HepG2 (cell line): ENCODE data around the gene CTNNA3. TPM values are rescaled to one million over a fixed set of nuclear protein-coding genes. Genes with fewer than 3 reads are reported as not detected.

Experiments used
- ATAC-seq: fragments of 200-7000 bp; cut with Tn5 transposase; 3 replicates; pipeline ENCODE4 v1.9.1; 2020; ENCODE audit warnings: mild to moderate bottlenecking, moderate library complexity
- BruUV-seq: library from RNA; stranded (reverse); fragments of 400-500 nt; replicated peaks from 2 replicates; lab custom pipeline; 2021; lab: Mats Ljungman, UMichigan
- CTCF ChIA-PET: fragments of 300-600 bp; formaldehyde crosslinking; extraction: SDS; loops from one replicate; lab custom pipeline; 2021; ENCODE audit warnings: low total read pairs, inconsistent platforms, low intra/inter-chr PET ratio; lab: Yijun Ruan, JAX
- POLR2A ChIA-PET: fragments of 350-600 bp; sonication (Branson Sonifier 250); formaldehyde crosslinking; loops from one replicate; lab custom pipeline; 2020; ENCODE audit warnings: antibody characterized with exemption, inconsistent platforms; lab: Yijun Ruan, JAX
- DNase-seq: peaks from one replicate; pipeline ENCODE4 v3.0.0-alpha.2; 2015; ENCODE audit warnings: low spot score
- FAIRE-seq: peaks from 3 replicates; lab custom pipeline; 2011; peaks lifted over from hg19 to GRCh38; lab: Jason Lieb, UNC
- H2AFZ ChIP-seq: one replicate; pipeline ENCODE4 v1.6.1; 2011; ENCODE audit warnings: low read length, inconsistent platforms
- H3K27ac ChIP-seq: fragments of 300-600 bp; 3 replicates; pipeline ENCODE4 v1.8.0; 2011; ENCODE audit warnings: mixed run types, mild to moderate bottlenecking, mixed read lengths, low read length, inconsistent platforms; ENCODE audit not compliant: insufficient read depth; ENCODE audit errors: extremely low read length
- H3K27me3 ChIP-seq, 2 experiments: fragments of 200-600 bp in 1 of 2; 2 replicates in 1 of 2; 3 replicates in 1 of 2; pipeline versions ENCODE4 v1.6.0 to v1.8.0; 2011; ENCODE audit warnings: low read length in 2 of 2, mild to moderate bottlenecking in 2 of 2, moderate library complexity in 2 of 2, inconsistent platforms in 1 of 2; ENCODE audit not compliant: insufficient read depth in 2 of 2, control insufficient read depth in 1 of 2
- H3K36me3 ChIP-seq, 2 experiments: fragments of 200-600 bp in 1 of 2; replicated peaks in 1 of 2; 2 replicates in 1 of 2; 3 replicates in 1 of 2; pipeline versions ENCODE4 v1.5.1 to v1.8.0; 2011; ENCODE audit warnings: low read length in 2 of 2, inconsistent platforms in 1 of 2; ENCODE audit not compliant: insufficient read depth in 2 of 2, control insufficient read depth in 1 of 2
- H3K4me1 ChIP-seq: 2 replicates; pipeline ENCODE4 v1.5.1; 2012; ENCODE audit warnings: low read length, inconsistent platforms; ENCODE audit not compliant: insufficient read depth
- H3K4me2 ChIP-seq: 2 replicates; pipeline ENCODE4 v1.6.0; 2011; ENCODE audit warnings: low read depth, low read length, inconsistent platforms
- H3K4me3 ChIP-seq, 3 experiments: fragments of 200-600 bp in 1 of 3; sonication (generic), shearing (Covaris generic) in 1 of 3; replicated peaks in 1 of 3; 2 replicates each; pipeline ENCODE4 v1.5.1; 2011 to 2016; ENCODE audit warnings: low read length in 3 of 3, inconsistent platforms in 2 of 3, low read depth in 2 of 3, mild to moderate bottlenecking in 2 of 3, control low read depth in 1 of 3, mixed read lengths in 1 of 3; ENCODE audit not compliant: insufficient read depth in 1 of 3
- H3K79me2 ChIP-seq: one replicate; pipeline ENCODE4 v1.6.1; 2011; ENCODE audit warnings: low read length, inconsistent platforms; ENCODE audit not compliant: insufficient read depth
- H3K9ac ChIP-seq: 2 replicates; pipeline ENCODE4 v1.6.0; 2011; ENCODE audit warnings: mild to moderate bottlenecking, low read depth, low read length, inconsistent platforms; ENCODE audit not compliant: insufficient read depth
- H3K9me3 ChIP-seq: 2 replicates; pipeline ENCODE4 v1.5.1; 2012; ENCODE audit warnings: mild to moderate bottlenecking, low read length
- H4K20me1 ChIP-seq: 2 replicates; pipeline ENCODE4 v1.6.0; 2011; ENCODE audit warnings: inconsistent platforms, mild to moderate bottlenecking, low read length, moderate library complexity; ENCODE audit not compliant: insufficient read depth
- CBFB ChIP-seq: sonication (generic); formaldehyde crosslinking; IDR thresholded peaks from 2 replicates; pipeline ENCODE4 v1.4.0; 2020; ENCODE audit warnings: missing genetic modification reagents
- EEA1 ChIP-seq: sonication (generic); formaldehyde crosslinking; IDR thresholded peaks from 2 replicates; pipeline ENCODE4 v1.5.1; 2020; ENCODE audit warnings: mild to moderate bottlenecking, missing genetic modification reagents, borderline replicate concordance
- FOXC1 ChIP-seq: sonication (generic); formaldehyde crosslinking; IDR thresholded peaks from 2 replicates; pipeline ENCODE4 v1.8.0; 2022; ENCODE audit warnings: mild to moderate bottlenecking, missing genetic modification reagents, borderline replicate concordance
- NCOA1 ChIP-seq: sonication (generic); formaldehyde crosslinking; IDR thresholded peaks from 2 replicates; pipeline ENCODE4 v1.9.0; 2021; ENCODE audit warnings: missing genetic modification reagents
- PBX3 ChIP-seq: sonication (generic); formaldehyde crosslinking; IDR thresholded peaks from 2 replicates; pipeline ENCODE4 v1.8.1; 2023; ENCODE audit warnings: missing genetic modification reagents, inconsistent platforms, borderline replicate concordance
- STAG1 ChIP-seq: sonication (generic); formaldehyde crosslinking; IDR thresholded peaks from 2 replicates; pipeline ENCODE4 v1.4.0; 2020; ENCODE audit warnings: missing genetic modification reagents
- ZNF256 ChIP-seq: sonication (generic); formaldehyde crosslinking; conservative IDR thresholded peaks from 2 replicates; pipeline ENCODE4 v1.4.0; 2020; ENCODE audit warnings: missing genetic modification reagents
- ZNF292 ChIP-seq: sonication (generic); formaldehyde crosslinking; IDR thresholded peaks from 2 replicates; pipeline ENCODE4 v1.8.1; 2022; ENCODE audit warnings: mild to moderate bottlenecking, low read depth, missing genetic modification reagents, borderline replicate concordance
- ZNF30 ChIP-seq: sonication (generic); formaldehyde crosslinking; IDR thresholded peaks from 2 replicates; pipeline ENCODE4 v1.5.0; 2020; ENCODE audit warnings: mild to moderate bottlenecking, missing genetic modification reagents
- WGBS: methylation state at CpG from one replicate; pipeline ENCODE4 v1.1.6; 2017; ENCODE audit warnings: low lambda C conversion rate; 5-methylcytosine and 5-hydroxymethylcytosine counted together
- in situ Hi-C: cut with HindIII; loops from 2 replicates; pipeline ENCODE4 v1.10.0; 2017; ENCODE audit warnings: low pct_unique_long_range_greater_than_20kb; ENCODE audit not compliant: extremely low pct_ligation_motif_present
- intact Hi-C: fragments of 100-400 bp; cut with micrococcal nuclease; formaldehyde crosslinking; loops from one replicate; pipeline ENCODE4 v1.10.0; 2022; ENCODE audit not compliant: unreplicated experiment
- polyA plus RNA-seq, 8 experiments: library from polyadenylated mRNA; depleted of rRNA in 3 of 8; stranded (reverse) in 7 of 8; unstranded in 1 of 8; fragments of >200 nt; fragmentation: Illumina TruSeq in 4 of 8; extraction: Trizol in 4 of 8; gene quantifications; 2 replicates each; pipeline versions ENCODE4 v1.2.1 to v1.2.3, GENCODE V29; 2011 to 2016; ENCODE audit warnings: low read depth in 4 of 8, missing spikeins in 1 of 8, mixed read lengths in 1 of 8; ENCODE audit not compliant: insufficient read depth in 1 of 8
- total RNA-seq, 5 experiments: library from RNA; depleted of rRNA; stranded (reverse); fragments of >200 nt; fragmentation: Illumina TruSeq; extraction: Trizol; gene quantifications; 2 replicates each; pipeline ENCODE4 v1.2.3, GENCODE V29; 2016; ENCODE audit warnings: low read depth in 1 of 5

Gene CTNNA3
- total and polyA plus RNA-seq, 2 of the 13 experiments (the other 11 are each of a cell fraction or from before 2014, with no cell fraction given): not detected

- no peak for TF ChIP-seq STAG1
- TF ChIP-seq, all 625 proteins: peak for 0
Measured at GRCh38 chr10:67622984-67623383, 73.0 kb downstream of the CTNNA3 start (continued).

GRCh38 chr10:67622511-67622910 is 73.5 kb downstream of the CTNNA3 start:
- DNase-seq (no peak), ATAC-seq (no peak), FAIRE-seq (no peak)
- Histone ChIP-seq H3K27me3 (no peaks in the 10 kb centered on the region), H3K4me2 (no peak overlapping the region), H3K4me1 (no peaks in the 10 kb centered on the region), H3K9me3 (no peaks in the 10 kb centered on the region), H3K36me3 (no peaks in the 10 kb centered on the region), H3K4me3 (no peak overlapping the region), H3K9ac (no peak overlapping the region), H4K20me1 (no peaks in the 10 kb centered on the region), H3K79me2 (no peaks in the 10 kb centered on the region), H3K27ac (no peak overlapping the region), H2AFZ (no peak overlapping the region)
- BruUV-seq: no TSS peak
- in situ Hi-C loops (no loop called here), intact Hi-C loops (no loop called here)
- no peak for TF ChIP-seq CBFB (CRISPR knock-in tag)
- no peak for TF ChIP-seq FOXC1 (CRISPR knock-in tag)
- TF ChIP-seq ZNF30 (CRISPR knock-in tag): no peak
- TF ChIP-seq EEA1: no peak
- POLR2A ChIA-PET: no interaction called here
- CTCF ChIA-PET: no interaction called here
- 42% methylated on average over 1 of the region's 1 CpG for WGBS

- Histone ChIP-seq H4K20me1 (no peaks in the 10 kb centered on the region), H3K9ac (no peak overlapping the region), H3K9me3 (no peaks in the 10 kb centered on the region), H3K36me3 (no peaks in the 10 kb centered on the region), H3K27me3 (no peaks in the 10 kb centered on the region), H3K79me2 (no peaks in the 10 kb centered on the region), H3K4me1 (no peaks in the 10 kb centered on the region), H3K27ac (no peak overlapping the region), H2AFZ (no peak overlapping the region), H3K4me2 (no peak overlapping the region)
- intact Hi-C loops: no loop called here
- DNase-seq: no peak
- CTCF ChIA-PET: no interaction called here
- POLR2A ChIA-PET: no interaction called here
- in situ Hi-C loops: no loop called here
- no TSS peak for BruUV-seq
- FAIRE-seq: no peak
- ATAC-seq: no peak
- TF ChIP-seq PBX3 (CRISPR knock-in tag) (no peak), ZNF292 (no peak), ZNF256 (CRISPR knock-in tag) (no peak), NCOA1 (CRISPR knock-in tag) (no peak)
- TF ChIP-seq, all 625 proteins: peak for 0
- WGBS: 13% methylated on average over 3 of the region's 3 CpGs
- no peak overlapping the region for H3K4me3 ChIP-seq
Measured at GRCh38 chr10:67621834-67622233, 74.2 kb downstream of the CTNNA3 start.
